GM12892 (cell line): ENCODE measurements around the gene SCAMP1.
"Not testable (repeated sequence)": the region's sequence is repeated elsewhere in the genome, so short reads cannot be mapped to it uniquely, and the experiment has no call there.

Experiments
- POLR2A ChIP-seq: IDR thresholded peaks from 2 replicates; pipeline ENCODE4 v1.6.1; 2011; ENCODE audit warnings: low read depth, low read length, control low read depth
- POLR2AphosphoS5 ChIP-seq: IDR thresholded peaks from 2 replicates; pipeline ENCODE4 v1.6.1; 2011; ENCODE audit warnings: low read depth, low read length, control low read depth
- TAF1 ChIP-seq: IDR thresholded peaks from 2 replicates; pipeline ENCODE4 v1.6.1; 2011; ENCODE audit warnings: low read depth, mild to moderate bottlenecking, control low read depth, low read length, borderline replicate concordance

GRCh38 chr5:78359455-78359830 is 974 bp upstream of the SCAMP1 start:
- not testable (repeated sequence) for TF ChIP-seq TAF1, POLR2A, POLR2AphosphoS5
